NCI-H187 treated with DMSO at 0.1 percent for 48 hours (cell line): ENCODE results near the gene GTSE1.

ENCODE experiments used
- DNase-seq: peaks from one replicate; lab custom pipeline; 2025; lab: John Stamatoyannopoulos, UW

The GTSE1 gene

GRCh38 chr22:46365166-46365624, 68.5 kb downstream of the GTSE1 start:
- no peak for DNase-seq

- DNase-seq: no peak
Observed at GRCh38 chr22:46366327-46366731, 69.7 kb downstream of the GTSE1 start.

GRCh38 chr22:46366801-46367706, 70.4 kb downstream of the GTSE1 start:
- no peak for DNase-seq

GRCh38 chr22:46367707-46368191, 71.1 kb downstream of the GTSE1 start:
- no peak for DNase-seq

- no peak for DNase-seq
Observed at GRCh38 chr22:46368422-46368821, 71.8 kb downstream of the GTSE1 start.

- DNase-seq: no peak
Observed at GRCh38 chr22:46368871-46369715, 72.4 kb downstream of the GTSE1 start.

GRCh38 chr22:46369716-46370583, 73.3 kb downstream of the GTSE1 start:
- no peak for DNase-seq

- no peak for DNase-seq
Observed at GRCh38 chr22:46370584-46371291, 74.1 kb downstream of the GTSE1 start.

- DNase-seq: no peak
Observed at GRCh38 chr22:46371623-46372226, 75.1 kb downstream of the GTSE1 start.

GRCh38 chr22:46372686-46373085, 76.0 kb downstream of the GTSE1 start:
- DNase-seq: no peak

- DNase-seq: no peak
Observed at GRCh38 chr22:46373159-46373558, 76.5 kb downstream of the GTSE1 start.

GRCh38 chr22:46373921-46374662, 77.4 kb downstream of the GTSE1 start:
- no peak for DNase-seq

GRCh38 chr22:46374663-46375474, 78.2 kb downstream of the GTSE1 start:
- no peak for DNase-seq

- DNase-seq: no peak
Observed at GRCh38 chr22:46376111-46376510, 79.4 kb downstream of the GTSE1 start.

- DNase-seq: no peak
Observed at GRCh38 chr22:46376908-46377524, 80.3 kb downstream of the GTSE1 start.

- no peak for DNase-seq
Observed at GRCh38 chr22:46377525-46378425, 81.1 kb downstream of the GTSE1 start.

- DNase-seq: no peak
Observed at GRCh38 chr22:46378426-46379065, 81.9 kb downstream of the GTSE1 start.
